Measurements from ENCODE around the gene CSHL1. TPM values are rescaled to one million over a fixed set of nuclear protein-coding genes. Genes with fewer than 3 reads are reported as not detected.

CSHL1 gene
- total and polyA plus RNA-seq, 2 experiments from 2014 or later = 0.44 TPM; not detected in 1

DNA sequence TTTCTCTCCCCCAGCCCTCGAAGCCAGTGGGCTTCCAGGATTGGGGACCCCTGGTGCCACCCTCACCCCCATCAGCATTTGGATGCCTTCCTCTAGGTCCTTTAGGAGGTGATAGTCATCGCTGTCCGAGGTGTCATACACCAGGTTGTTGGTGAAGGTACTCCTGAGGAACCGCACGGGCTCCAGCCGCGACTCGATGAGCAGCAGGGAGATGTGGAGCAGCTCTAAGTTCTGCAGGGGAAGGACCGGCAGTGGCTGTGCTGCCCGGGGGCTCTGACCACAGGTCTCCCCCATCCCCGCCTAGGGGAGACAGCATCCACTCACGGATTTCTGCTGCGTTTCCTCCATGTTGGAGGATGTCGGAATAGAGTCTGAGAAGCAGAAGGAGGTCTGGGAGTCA is 962 bp downstream of the CSHL1 start:
- no peak for ATAC-seq
- Mint-ChIP-seq H3K9me3 (no peaks in the 10 kb centered on the region), H3K4me1 (peaks cover 20% of the 10 kb centered on the region), H3K36me3 (ENCODE audit: low read depth) (no peaks in the 10 kb centered on the region), H3K4me3 (no peak overlapping the region), H3K27me3 (ENCODE audit: insufficient read depth, low read depth, poor library complexity) (peaks cover 7% of the 10 kb centered on the region), H3K27ac (no peak overlapping the region)
- DNase-seq (ENCODE audit: low spot score) = no peak
- Histone ChIP-seq H3K4me1 (ENCODE audit: insufficient read depth) (no peaks in the 10 kb centered on the region; the same call in 1 of the 2 replicates), H2AFZ (no peak overlapping the region), H3F3A (replicated peaks; ENCODE audit: low read depth) (no peaks in the 10 kb centered on the region), H3K27me3 (ENCODE audit: insufficient read depth) (no peaks in the 10 kb centered on the region; the same call in 1 of the 2 replicates), H3K79me2 (replicated peaks; ENCODE audit: insufficient read depth) (no peaks in the 10 kb centered on the region), H3K4me3 (no peak overlapping the region), H3K9me2 (ENCODE audit: insufficient read depth) (no peaks in the 10 kb centered on the region), H3K27ac (ENCODE audit: low read depth) (no peak overlapping the region), H4K20me1 (replicated peaks; ENCODE audit: insufficient read depth) (no peaks in the 10 kb centered on the region), H3K4me2 (no peak overlapping the region), H3K36me3 (ENCODE audit: insufficient read depth) (no peaks in the 10 kb centered on the region)
- TF ChIP-seq JUNB (IDR thresholded peaks at IDR 0.05; ENCODE audit: unreplicated experiment) (no peak), EZH2 (IDR thresholded peaks at IDR 0.05; ENCODE audit: low read depth, unreplicated experiment) (no peak), ZNF462 (CRISPR knock-in tag; IDR thresholded peaks at IDR 0.05) (no peak), CTCF (conservative IDR thresholded peaks at IDR 0.05; ENCODE audit: low read depth in 2 of 2) (no peak), POLR2AphosphoS5 (IDR thresholded peaks at IDR 0.05; ENCODE audit: low read depth) (no peak), STAT1 (IDR thresholded peaks at IDR 0.05; ENCODE audit: unreplicated experiment) (no peak), EZH2phosphoT487 (IDR thresholded peaks at IDR 0.05; ENCODE audit: unreplicated experiment) (no peak), ZNF114 (CRISPR knock-in tag; IDR thresholded peaks at IDR 0.05) (no peak), CREB1 (CRISPR knock-in tag; IDR thresholded peaks at IDR 0.05; ENCODE audit: low read depth) (no peak), REST (IDR thresholded peaks at IDR 0.05; ENCODE audit: unreplicated experiment) (no peak), ZNF331 (CRISPR knock-in tag; IDR thresholded peaks at IDR 0.05; ENCODE audit: low read depth) (no peak), NANOG (IDR thresholded peaks at IDR 0.05; ENCODE audit: borderline replicate concordance) (no peak)
- TF ChIP-seq, protein P1, sequence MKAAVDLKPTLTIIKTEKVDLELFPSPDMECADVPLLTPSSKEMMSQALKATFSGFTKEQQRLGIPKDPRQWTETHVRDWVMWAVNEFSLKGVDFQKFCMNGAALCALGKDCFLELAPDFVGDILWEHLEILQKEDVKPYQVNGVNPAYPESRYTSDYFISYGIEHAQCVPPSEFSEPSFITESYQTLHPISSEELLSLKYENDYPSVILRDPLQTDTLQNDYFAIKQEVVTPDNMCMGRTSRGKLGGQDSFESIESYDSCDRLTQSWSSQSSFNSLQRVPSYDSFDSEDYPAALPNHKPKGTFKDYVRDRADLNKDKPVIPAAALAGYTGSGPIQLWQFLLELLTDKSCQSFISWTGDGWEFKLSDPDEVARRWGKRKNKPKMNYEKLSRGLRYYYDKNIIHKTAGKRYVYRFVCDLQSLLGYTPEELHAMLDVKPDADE (IDR thresholded peaks at IDR 0.05) = no peak
